T-helper 17 cell (primary cell): ENCODE measurements around the gene TJAP1. TPM values are rescaled to one million over a fixed set of nuclear protein-coding genes. Genes with fewer than 3 reads are reported as not detected.

Source experiments
- ATAC-seq: fragments of 150-1000 bp; cut with Tn5 transposase; 2 replicates; pipeline ENCODE4 v1.10.0; 2021; ENCODE audit warnings: mild to moderate bottlenecking, moderate library complexity
- DNase-seq, 3 donors: peaks; one replicate each; pipeline versions ENCODE4 v3.0.0 to v3.0.0-alpha.2; 2020 to 2021
- H3K9me3 ChIP-seq: one replicate; pipeline ENCODE4 v1.7.0; 2013; ENCODE audit warnings: low read length, mild to moderate bottlenecking; ENCODE audit not compliant: control insufficient read depth, poor library complexity, severe bottlenecking
- H3K27ac Mint-ChIP-seq: one replicate; pipeline ENCODE4 v1.8.0; 2022; ENCODE audit warnings: mild to moderate bottlenecking, moderate library complexity, mixed read lengths
- H3K27me3 Mint-ChIP-seq: one replicate; pipeline ENCODE4 v1.8.0; 2022; ENCODE audit warnings: mixed read lengths
- H3K36me3 Mint-ChIP-seq: one replicate; pipeline ENCODE4 v1.8.0; 2022; ENCODE audit warnings: low read depth, mixed read lengths
- H3K4me1 Mint-ChIP-seq: one replicate; pipeline ENCODE4 v1.8.0; 2022; ENCODE audit warnings: mild to moderate bottlenecking, mixed read lengths
- H3K4me3 Mint-ChIP-seq: one replicate; pipeline ENCODE4 v1.8.0; 2022; ENCODE audit warnings: mild to moderate bottlenecking, moderate library complexity, mixed read lengths
- total RNA-seq, 4 donors: library from RNA in 2 of 4; stranded (reverse) in 2 of 4; gene quantifications; one replicate each; pipeline ENCODE4 v1.2.3 and lab custom pipeline; 2022 to 2026

Gene TJAP1
- total RNA-seq, 2 donors from 2014 or later = 33.2 to 36.3 TPM

GRCh38 chr6:43444582-43444981, 32.8 kb upstream of the TJAP1 start:
- Mint-ChIP-seq H3K4me1 (peaks cover 2% of the 10 kb centered on the region), H3K27ac (no peak overlapping the region), H3K36me3 (peaks cover 5% of the 10 kb centered on the region)

GRCh38 chr6:43445576-43445975, 31.8 kb upstream of the TJAP1 start:
- H3K27ac Mint-ChIP-seq = peak overlapping the region; percentile 71
- H3K36me3 Mint-ChIP-seq = peaks cover 5% of the 10 kb centered on the region
- H3K4me1 Mint-ChIP-seq = peaks cover 2% of the 10 kb centered on the region
- H3K9me3 ChIP-seq = no peaks in the 10 kb centered on the region
- DNase-seq (no peak), ATAC-seq (no peak)
- no peaks in the 10 kb centered on the region for H3K27me3 Mint-ChIP-seq
- H3K4me3 Mint-ChIP-seq = no peak overlapping the region

More at GRCh38 chr6:43444582-43444981, 32.8 kb upstream of the TJAP1 start:
- no peaks in the 10 kb centered on the region for H3K27me3 Mint-ChIP-seq
- no peak overlapping the region for H3K4me3 Mint-ChIP-seq
- ATAC-seq (no peak), DNase-seq (no peak)
- no peaks in the 10 kb centered on the region for H3K9me3 ChIP-seq

- H3K9me3 ChIP-seq = no peaks in the 10 kb centered on the region
- H3K27ac Mint-ChIP-seq = peak overlapping the region; percentile 45
These were observed 29.8 kb upstream of the TJAP1 start for GRCh38 chr6:43447604-43448003.

DNA sequence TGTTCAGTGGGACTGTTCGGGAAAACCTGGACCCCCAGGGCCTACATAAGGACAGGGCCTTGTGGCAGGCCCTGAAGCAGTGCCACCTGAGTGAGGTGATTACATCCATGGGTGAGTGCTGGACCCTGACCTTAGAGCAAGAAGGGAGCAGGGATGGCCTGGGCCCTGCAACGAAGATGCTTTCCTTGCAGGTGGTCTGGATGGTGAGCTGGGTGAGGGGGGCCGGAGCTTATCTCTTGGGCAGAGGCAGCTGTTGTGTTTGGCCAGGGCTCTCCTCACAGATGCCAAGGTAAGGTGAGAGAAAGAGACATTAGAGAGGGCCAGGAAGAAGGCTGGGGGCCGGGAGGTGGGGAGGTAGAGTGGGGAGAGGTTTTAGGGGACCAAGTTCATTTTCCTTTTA, 28.5 kb upstream of the TJAP1 start:
- H3K27ac Mint-ChIP-seq = peak overlapping the region; percentile 62
- H3K36me3 Mint-ChIP-seq = peaks cover 5% of the 10 kb centered on the region
- DNase-seq = no peak
- no peaks in the 10 kb centered on the region for H3K9me3 ChIP-seq
- H3K4me3 Mint-ChIP-seq = no peak overlapping the region
- H3K4me1 Mint-ChIP-seq = peaks cover 5% of the 10 kb centered on the region
- no peaks in the 10 kb centered on the region for H3K27me3 Mint-ChIP-seq
- ATAC-seq = no peak

More at GRCh38 chr6:43447604-43448003, 29.8 kb upstream of the TJAP1 start:
- DNase-seq (no peak), ATAC-seq (no peak)
- Mint-ChIP-seq H3K4me3 (no peak overlapping the region), H3K27me3 (no peaks in the 10 kb centered on the region), H3K36me3 (peaks cover 5% of the 10 kb centered on the region), H3K4me1 (peaks cover 2% of the 10 kb centered on the region)

DNA sequence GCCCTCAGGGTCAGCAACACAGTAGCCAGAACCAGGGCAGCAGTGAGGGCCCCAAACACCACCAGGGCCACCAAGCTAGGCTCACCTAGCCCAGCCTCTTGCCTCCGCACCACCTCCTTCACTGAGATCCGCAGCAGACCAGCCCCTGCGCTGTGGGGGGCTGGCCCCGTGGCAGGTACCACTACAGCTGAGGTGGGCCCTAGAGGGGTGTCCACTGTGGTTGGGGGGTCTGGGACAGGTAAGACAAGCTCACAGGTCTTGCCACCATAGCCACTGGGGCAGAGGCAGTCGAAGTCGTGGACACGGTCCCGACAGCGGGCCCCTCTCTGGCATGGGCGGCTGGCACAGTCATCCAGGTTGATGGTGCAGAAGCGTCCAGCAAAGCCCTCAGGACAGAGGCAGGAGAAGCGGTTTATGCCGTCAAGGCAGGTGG, 26.7 kb upstream of the TJAP1 start:
- Mint-ChIP-seq H3K36me3 (peaks cover 7% of the 10 kb centered on the region), H3K4me3 (no peak overlapping the region), H3K4me1 (peaks cover 14% of the 10 kb centered on the region), H3K27me3 (peaks cover 1% of the 10 kb centered on the region), H3K27ac (peak overlapping the region; percentile 8)
- H3K9me3 ChIP-seq = no peaks in the 10 kb centered on the region
- DNase-seq (no peak), ATAC-seq (no peak)

DNA sequence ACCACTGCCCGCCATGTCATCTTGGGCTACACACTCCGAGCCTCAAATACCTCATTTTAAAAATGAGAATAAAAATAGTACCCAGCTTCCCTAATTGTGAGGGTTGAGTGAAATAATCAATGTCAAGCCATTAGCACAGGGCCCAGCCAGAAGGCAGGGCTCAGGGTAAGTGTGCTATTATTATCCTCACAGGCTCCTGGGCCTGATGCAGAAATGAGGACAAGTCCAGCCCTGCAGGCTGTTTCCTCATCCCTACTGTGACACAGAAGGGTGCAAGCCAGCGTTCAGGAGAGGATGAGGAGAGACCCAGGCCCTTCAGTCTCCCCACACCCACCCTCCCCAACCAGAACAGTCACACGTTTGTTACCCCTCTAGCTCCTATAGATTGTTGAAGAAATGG, 26.0 kb upstream of the TJAP1 start:
- no peak for ATAC-seq
- peaks cover 8% of the 10 kb centered on the region for H3K36me3 Mint-ChIP-seq

GRCh38 chr6:43451939-43452338, 25.4 kb upstream of the TJAP1 start:
- H3K27me3 Mint-ChIP-seq = peaks cover 10% of the 10 kb centered on the region
- H3K4me1 Mint-ChIP-seq = peaks cover 19% of the 10 kb centered on the region
- DNase-seq (no peak), ATAC-seq (no peak)
- no peak overlapping the region for H3K27ac Mint-ChIP-seq
- no peak overlapping the region for H3K4me3 Mint-ChIP-seq
- H3K36me3 Mint-ChIP-seq = peaks cover 8% of the 10 kb centered on the region
- no peaks in the 10 kb centered on the region for H3K9me3 ChIP-seq

More for the DNA sequence above, 26.0 kb upstream of the TJAP1 start:
- no peak for DNase-seq
- H3K27ac Mint-ChIP-seq = no peak overlapping the region
- no peaks in the 10 kb centered on the region for H3K9me3 ChIP-seq
- H3K27me3 Mint-ChIP-seq = peaks cover 7% of the 10 kb centered on the region
- H3K4me3 Mint-ChIP-seq = no peak overlapping the region
- peaks cover 19% of the 10 kb centered on the region for H3K4me1 Mint-ChIP-seq

DNA sequence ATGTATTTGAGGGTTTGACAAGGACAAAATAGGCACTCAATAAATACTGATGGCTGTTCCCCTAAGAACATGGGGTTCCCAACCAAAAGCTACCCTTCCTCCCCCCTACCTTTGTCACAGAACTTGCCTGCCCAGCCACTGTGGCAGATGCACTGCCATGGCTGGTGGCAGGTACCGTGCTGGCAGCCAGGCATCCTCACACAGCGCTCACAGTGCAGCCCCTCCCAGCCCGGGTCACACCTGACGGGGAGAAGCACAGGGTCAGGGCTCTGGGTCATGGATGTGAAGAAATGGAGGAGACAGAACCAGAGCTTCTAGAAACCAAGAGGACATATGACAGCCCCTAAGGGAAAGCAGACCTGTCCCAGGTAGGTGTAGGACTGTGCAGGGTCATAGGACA, 24.5 kb upstream of the TJAP1 start:
- H3K27ac Mint-ChIP-seq = peak overlapping the region; percentile 51
- H3K4me1 Mint-ChIP-seq = peaks cover 17% of the 10 kb centered on the region
- no peak for ATAC-seq

DNA sequence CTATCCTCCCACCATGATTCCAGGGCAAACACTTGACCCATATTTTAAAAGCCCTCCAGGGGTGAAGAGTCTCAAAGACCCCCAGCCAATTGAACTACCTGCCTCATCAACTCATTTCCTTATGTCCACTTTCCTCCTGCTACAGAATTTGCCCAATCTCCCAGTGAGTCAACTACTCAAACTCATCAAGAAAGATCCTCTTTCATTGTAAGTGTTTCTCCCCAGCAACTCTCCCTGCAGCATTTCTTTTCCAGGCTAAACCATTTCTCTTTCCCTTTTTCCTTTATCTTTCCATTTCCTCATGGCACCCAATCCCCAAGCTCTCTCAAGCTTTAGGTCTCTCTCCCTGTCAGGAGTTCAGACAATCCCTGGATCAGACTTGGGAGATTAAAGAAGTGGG, 23.5 kb upstream of the TJAP1 start:
- DNase-seq (no peak), ATAC-seq (no peak)
- Mint-ChIP-seq H3K4me1 (peaks cover 17% of the 10 kb centered on the region), H3K27me3 (peaks cover 12% of the 10 kb centered on the region), H3K27ac (peak overlapping the region; percentile 45), H3K4me3 (peak overlapping the region; percentile 91), H3K36me3 (peaks cover 3% of the 10 kb centered on the region)
- H3K9me3 ChIP-seq = no peaks in the 10 kb centered on the region

More for the DNA sequence above, 24.5 kb upstream of the TJAP1 start:
- H3K27me3 Mint-ChIP-seq = peaks cover 12% of the 10 kb centered on the region
- no peak overlapping the region for H3K4me3 Mint-ChIP-seq
- no peak for DNase-seq
- H3K36me3 Mint-ChIP-seq = peaks cover 3% of the 10 kb centered on the region
- no peaks in the 10 kb centered on the region for H3K9me3 ChIP-seq

- Mint-ChIP-seq H3K36me3 (peaks cover 3% of the 10 kb centered on the region), H3K4me3 (peak overlapping the region; percentile 91), H3K27ac (peak overlapping the region; percentile 45), H3K27me3 (peaks cover 12% of the 10 kb centered on the region), H3K4me1 (peaks cover 17% of the 10 kb centered on the region)
- H3K9me3 ChIP-seq = no peaks in the 10 kb centered on the region
- DNase-seq = peak; percentile 46 to 57 (median 53)
- peak; percentile 68 for ATAC-seq
These were observed 23.1 kb upstream of the TJAP1 start for GRCh38 chr6:43454290-43454695.

GRCh38 chr6:43454696-43455530, 22.5 kb upstream of the TJAP1 start:
- Mint-ChIP-seq H3K27me3 (peaks cover 15% of the 10 kb centered on the region), H3K27ac (peak overlapping the region; percentile 71), H3K4me3 (peak overlapping the region; percentile 91), H3K36me3 (peaks cover 3% of the 10 kb centered on the region), H3K4me1 (peaks cover 17% of the 10 kb centered on the region)
- DNase-seq = peak in 2 of 3 donors; percentile 26 to 34
- peak; percentile 60 for ATAC-seq
- H3K9me3 ChIP-seq = no peaks in the 10 kb centered on the region

DNA sequence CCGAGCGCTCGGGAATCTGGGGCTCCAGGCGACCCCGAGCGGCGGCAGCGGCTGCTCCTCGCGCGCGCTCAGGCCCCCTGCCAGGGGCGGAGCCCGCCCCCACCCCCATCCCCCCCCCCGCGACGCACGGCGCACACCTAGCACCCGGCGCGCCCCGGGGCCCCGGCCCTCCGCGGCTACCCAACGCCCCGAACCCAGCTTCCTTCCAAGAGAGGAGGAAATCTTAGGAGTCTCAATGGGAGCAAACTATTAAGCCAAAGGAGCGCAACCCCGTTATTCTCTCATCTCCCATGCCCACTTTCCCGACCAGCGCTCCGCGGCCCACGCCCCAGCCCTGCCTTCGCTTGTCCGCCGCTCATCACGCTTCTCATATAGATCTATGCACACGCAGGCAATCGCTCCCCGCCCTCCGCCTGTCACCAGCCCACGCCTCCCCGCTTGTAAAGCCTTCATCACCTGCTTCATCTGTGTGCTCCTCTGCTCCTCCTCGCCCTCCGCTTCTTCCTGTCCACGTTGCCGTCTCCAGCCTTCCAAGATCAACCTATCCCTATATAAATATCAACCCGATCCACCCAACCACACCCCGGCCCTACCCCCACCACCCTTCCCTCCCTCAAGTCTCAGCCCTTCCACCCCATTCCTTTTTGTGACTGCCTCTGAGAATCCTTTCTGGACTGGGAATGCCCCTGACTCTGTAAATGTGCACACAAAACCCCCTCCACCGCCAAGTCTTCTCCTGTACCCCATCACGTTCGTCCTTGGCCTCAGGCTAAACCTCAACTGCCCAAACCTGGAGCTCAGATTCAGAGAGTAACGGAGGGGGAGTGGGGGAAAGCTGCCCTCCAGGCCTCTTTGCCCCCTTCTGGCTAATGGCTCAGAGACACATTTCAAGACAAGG, 21.6 kb upstream of the TJAP1 start, which contains the start of gene DLK2:
DLK2 (minus strand) TSS at position 18 of the 898 bp plus-strand sequence. CDS start 723 bp downstream, outside the sequence.
- ATAC-seq (peak; percentile 71), DNase-seq (peak in 1 of 3 donors; percentile 29)
- Mint-ChIP-seq H3K36me3 (peaks cover 3% of the 10 kb centered on the region), H3K4me1 (peaks cover 17% of the 10 kb centered on the region), H3K27me3 (peaks cover 20% of the 10 kb centered on the region), H3K27ac (peak within 1 kb of the TSS; percentile 71), H3K4me3 (peak within 1 kb of the TSS; percentile 99)
- no peaks in the 10 kb centered on the region for H3K9me3 ChIP-seq

- H3K4me3 Mint-ChIP-seq = no peak overlapping the region
These were observed 19.7 kb upstream of the TJAP1 start for GRCh38 chr6:43457643-43458042.

More at GRCh38 chr6:43457643-43458042, 19.7 kb upstream of the TJAP1 start:
- Mint-ChIP-seq H3K27me3 (peaks cover 28% of the 10 kb centered on the region), H3K27ac (no peak overlapping the region), H3K36me3 (peaks cover 8% of the 10 kb centered on the region), H3K4me1 (peaks cover 19% of the 10 kb centered on the region)
- no peaks in the 10 kb centered on the region for H3K9me3 ChIP-seq
- ATAC-seq = no peak
- DNase-seq = no peak
